K562 (cell line): ENCODE data around the gene HS3ST3A1. TPM values are rescaled to one million over a fixed set of nuclear protein-coding genes. Genes with fewer than 3 reads are reported as not detected.
A peak's percentile ranks its signal among the peaks of the same experiment; 100 is the strongest.

Source experiments
- CEBPB ChIP-seq: fragments of 450-650 bp; IDR thresholded peaks from 2 replicates; pipeline ENCODE4 v1.6.1; 2016; ENCODE audit warnings: missing genetic modification characterization, missing compliant biosample characterization
- ETV1 ChIP-seq: fragments of 450-650 bp; conservative IDR thresholded peaks from 2 replicates; pipeline ENCODE4 v1.6.1; 2016; ENCODE audit warnings: missing genetic modification characterization, control low read depth, low read depth, missing compliant biosample characterization
- RBM17 ChIP-seq: fragments of 200-400 bp; formaldehyde crosslinking; IDR thresholded peaks from 2 replicates; pipeline ENCODE4 v1.6.1; 2017; ENCODE audit warnings: low read depth, mild to moderate bottlenecking, low read length, borderline replicate concordance
- TARDBP ChIP-seq: fragments of 450-650 bp; IDR thresholded peaks from 2 replicates; pipeline ENCODE4 v1.6.1; 2016
- polyA plus RNA-seq, 8 experiments: library from polyadenylated mRNA; depleted of rRNA in 4 of 8; stranded (reverse) in 5 of 8; unstranded in 3 of 8; fragments of >200 nt; fragmentation: Nextera tagmentation in 2 of 8; fragmentation: Illumina TruSeq in 1 of 8; extraction: Ambion mirVana in 2 of 8; extraction: Trizol in 1 of 8; gene quantifications; 2 replicates each; pipeline versions ENCODE4 v1.2.1 to v1.2.3, GENCODE V29; 2011 to 2014; ENCODE audit warnings: inconsistent platforms in 1 of 8, missing spikeins in 1 of 8
- total RNA-seq, 7 experiments: library from RNA; depleted of rRNA in 6 of 7; stranded (reverse); fragments of >200 nt in 6 of 7; fragmentation: Illumina TruSeq in 2 of 7; extraction: Trizol in 2 of 7; gene quantifications; 2 replicates each; pipeline versions ENCODE4 v1.2.1 to v1.2.3, GENCODE V29; 2011 to 2021; ENCODE audit warnings: low replicate concordance in 1 of 7
- TF ChIP-seq, protein P1 (sequence below): fragments of 250-450 bp; sonication (Bioruptor Pico); IDR thresholded peaks from 2 replicates; pipeline ENCODE4 v1.5.0; 2021; ENCODE audit warnings: mild to moderate bottlenecking, borderline replicate concordance
- TF ChIP-seq, protein P2 (sequence below): fragments of 250-450 bp; sonication (Bioruptor Pico); IDR thresholded peaks from 2 replicates; pipeline ENCODE4 v1.8.0; 2022; ENCODE audit warnings: moderate library complexity, mild to moderate bottlenecking, inconsistent platforms
- TF ChIP-seq, protein P3 (sequence below): conservative IDR thresholded peaks from 2 replicates; pipeline ENCODE4 v1.6.1; 2011; ENCODE audit warnings: low read depth, mild to moderate bottlenecking, low read length; ENCODE audit not compliant: control insufficient read depth

The HS3ST3A1 gene
- total and polyA plus RNA-seq, 9 of the 15 experiments (the other 6 are each of a cell fraction or from before 2014, with no cell fraction given): 0.25 to 14.8 (median 2.3) TPM

DNA sequence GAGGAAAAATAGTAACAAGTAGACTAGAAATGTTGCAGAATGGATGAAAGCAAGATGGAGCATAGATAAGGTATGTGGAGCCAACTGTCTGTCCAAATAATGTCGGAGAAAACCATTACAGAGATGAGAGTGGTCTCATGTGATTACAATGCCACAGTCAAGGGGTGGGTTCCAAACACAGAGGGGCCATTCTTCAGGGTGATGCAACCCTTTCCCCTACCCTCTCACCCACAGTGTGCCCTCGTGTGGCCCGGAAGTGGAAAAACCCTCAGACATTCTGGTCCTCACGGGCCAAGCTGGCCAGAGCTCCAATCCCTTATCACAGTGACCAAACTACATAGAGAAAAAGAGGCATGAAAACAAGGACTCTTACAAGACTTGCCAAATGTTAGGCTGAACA lies 17.7 kb upstream of the HS3ST3A1 start (continued):
- TF ChIP-seq ETV1 (tag): 0 out of 2 replicates have a peak, but pooled peaks have one; percentile 13
- peak; percentile 39; the same call in 1 of the 2 replicates for TF ChIP-seq CEBPB
- TF ChIP-seq, protein P1, sequence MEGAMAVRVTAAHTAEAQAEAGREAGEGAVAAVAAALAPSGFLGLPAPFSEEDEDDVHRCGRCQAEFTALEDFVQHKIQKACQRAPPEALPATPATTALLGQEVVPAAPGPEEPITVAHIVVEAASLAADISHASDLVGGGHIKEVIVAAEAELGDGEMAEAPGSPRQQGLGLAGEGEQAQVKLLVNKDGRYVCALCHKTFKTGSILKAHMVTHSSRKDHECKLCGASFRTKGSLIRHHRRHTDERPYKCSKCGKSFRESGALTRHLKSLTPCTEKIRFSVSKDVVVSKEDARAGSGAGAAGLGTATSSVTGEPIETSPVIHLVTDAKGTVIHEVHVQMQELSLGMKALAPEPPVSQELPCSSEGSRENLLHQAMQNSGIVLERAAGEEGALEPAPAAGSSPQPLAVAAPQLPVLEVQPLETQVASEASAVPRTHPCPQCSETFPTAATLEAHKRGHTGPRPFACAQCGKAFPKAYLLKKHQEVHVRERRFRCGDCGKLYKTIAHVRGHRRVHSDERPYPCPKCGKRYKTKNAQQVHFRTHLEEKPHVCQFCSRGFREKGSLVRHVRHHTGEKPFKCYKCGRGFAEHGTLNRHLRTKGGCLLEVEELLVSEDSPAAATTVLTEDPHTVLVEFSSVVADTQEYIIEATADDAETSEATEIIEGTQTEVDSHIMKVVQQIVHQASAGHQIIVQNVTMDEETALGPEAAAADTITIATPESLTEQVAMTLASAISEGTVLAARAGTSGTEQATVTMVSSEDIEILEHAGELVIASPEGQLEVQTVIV (CRISPR knock-in tag): no peak
- TF ChIP-seq TARDBP: no peak
- no peak for TF ChIP-seq RBM17
- TF ChIP-seq, protein P2, sequence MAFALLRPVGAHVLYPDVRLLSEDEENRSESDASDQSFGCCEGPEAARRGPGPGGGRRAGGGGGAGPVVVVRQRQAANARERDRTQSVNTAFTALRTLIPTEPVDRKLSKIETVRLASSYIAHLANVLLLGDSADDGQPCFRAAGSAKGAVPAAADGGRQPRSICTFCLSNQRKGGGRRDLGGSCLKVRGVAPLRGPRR (CRISPR knock-in tag): no peak
- TF ChIP-seq, protein P3, sequence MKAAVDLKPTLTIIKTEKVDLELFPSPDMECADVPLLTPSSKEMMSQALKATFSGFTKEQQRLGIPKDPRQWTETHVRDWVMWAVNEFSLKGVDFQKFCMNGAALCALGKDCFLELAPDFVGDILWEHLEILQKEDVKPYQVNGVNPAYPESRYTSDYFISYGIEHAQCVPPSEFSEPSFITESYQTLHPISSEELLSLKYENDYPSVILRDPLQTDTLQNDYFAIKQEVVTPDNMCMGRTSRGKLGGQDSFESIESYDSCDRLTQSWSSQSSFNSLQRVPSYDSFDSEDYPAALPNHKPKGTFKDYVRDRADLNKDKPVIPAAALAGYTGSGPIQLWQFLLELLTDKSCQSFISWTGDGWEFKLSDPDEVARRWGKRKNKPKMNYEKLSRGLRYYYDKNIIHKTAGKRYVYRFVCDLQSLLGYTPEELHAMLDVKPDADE: no peak
- TF ChIP-seq, all 486 proteins: peak for 9
